ENCODE measurements around the gene UBE2Q1. TPM values are rescaled to one million over a fixed set of nuclear protein-coding genes. Genes with fewer than 3 reads are reported as not detected.

Gene UBE2Q1
- total RNA-seq, 1 experiment from 2014 or later, result 52.8 TPM

DNA sequence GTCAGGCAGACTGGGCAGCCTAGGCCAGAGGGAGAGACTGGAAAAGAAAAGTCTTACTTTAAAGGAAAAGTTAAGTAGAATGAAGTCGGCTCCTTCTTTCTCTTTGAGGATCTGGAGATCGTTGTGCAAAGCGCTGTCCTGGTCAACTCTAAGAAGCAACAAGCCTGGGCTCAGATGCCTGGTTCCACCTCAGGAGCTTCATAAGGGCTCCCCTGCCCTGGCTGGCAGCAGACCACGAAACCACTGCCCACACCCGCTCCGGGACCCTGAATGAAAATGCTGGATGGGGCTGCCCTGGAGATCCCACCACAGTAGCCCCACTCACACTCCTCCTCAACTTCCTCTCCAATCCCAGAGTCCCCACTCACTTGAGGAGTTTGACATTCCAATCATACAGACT, 6.4 kb downstream of the UBE2Q1 start:
- Histone ChIP-seq H2AFZ (no peak overlapping the region), H3K36me3 (ENCODE audit: low read depth) (peaks cover 48% of the 10 kb centered on the region), H3F3A (ENCODE audit: insufficient read depth, low read depth) (peaks cover 13% of the 10 kb centered on the region; the same call in 1 of the 2 replicates), H3K79me2 (ENCODE audit: low read depth) (peaks cover 23% of the 10 kb centered on the region), H3K4me1 (replicated peaks; ENCODE audit: insufficient read depth) (peaks cover 8% of the 10 kb centered on the region; the same call in 1 of the 2 replicates), H3K9me2 (ENCODE audit: insufficient read depth) (no peaks in the 10 kb centered on the region), H3K4me2 (no peak overlapping the region), H3K27ac (no peak overlapping the region), H3K9me3 (ENCODE audit: insufficient read depth, low read depth) (no peaks in the 10 kb centered on the region), H3K27me3 (ENCODE audit: insufficient read depth, low read depth) (no peaks in the 10 kb centered on the region), H3K4me3 (no peak overlapping the region), H4K20me1 (ENCODE audit: insufficient read depth) (peaks cover 6% of the 10 kb centered on the region)
- ChIA-PET CTCF (no interaction called here), POLR2A (ENCODE audit: unreplicated experiment) (interaction anchor here (0.5 to 0.7 kb wide), 2 partner anchors 96 to 1007 kb away, joined by 4 to 5 read pairs; partner anchors contain the start of gene S100A4)
- no TSS peak for BruUV-seq (replicated peaks)
- intact Hi-C loops (cut with micrococcal nuclease; ENCODE audit: unreplicated experiment), result no loop called here
- TF ChIP-seq, protein P1, sequence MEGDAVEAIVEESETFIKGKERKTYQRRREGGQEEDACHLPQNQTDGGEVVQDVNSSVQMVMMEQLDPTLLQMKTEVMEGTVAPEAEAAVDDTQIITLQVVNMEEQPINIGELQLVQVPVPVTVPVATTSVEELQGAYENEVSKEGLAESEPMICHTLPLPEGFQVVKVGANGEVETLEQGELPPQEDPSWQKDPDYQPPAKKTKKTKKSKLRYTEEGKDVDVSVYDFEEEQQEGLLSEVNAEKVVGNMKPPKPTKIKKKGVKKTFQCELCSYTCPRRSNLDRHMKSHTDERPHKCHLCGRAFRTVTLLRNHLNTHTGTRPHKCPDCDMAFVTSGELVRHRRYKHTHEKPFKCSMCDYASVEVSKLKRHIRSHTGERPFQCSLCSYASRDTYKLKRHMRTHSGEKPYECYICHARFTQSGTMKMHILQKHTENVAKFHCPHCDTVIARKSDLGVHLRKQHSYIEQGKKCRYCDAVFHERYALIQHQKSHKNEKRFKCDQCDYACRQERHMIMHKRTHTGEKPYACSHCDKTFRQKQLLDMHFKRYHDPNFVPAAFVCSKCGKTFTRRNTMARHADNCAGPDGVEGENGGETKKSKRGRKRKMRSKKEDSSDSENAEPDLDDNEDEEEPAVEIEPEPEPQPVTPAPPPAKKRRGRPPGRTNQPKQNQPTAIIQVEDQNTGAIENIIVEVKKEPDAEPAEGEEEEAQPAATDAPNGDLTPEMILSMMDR (conservative IDR thresholded peaks at IDR 0.05), result no peak
- no peak for TF ChIP-seq EZH2 (IDR thresholded peaks at IDR 0.05; ENCODE audit: low read depth)
- no peak for DNase-seq

DNA sequence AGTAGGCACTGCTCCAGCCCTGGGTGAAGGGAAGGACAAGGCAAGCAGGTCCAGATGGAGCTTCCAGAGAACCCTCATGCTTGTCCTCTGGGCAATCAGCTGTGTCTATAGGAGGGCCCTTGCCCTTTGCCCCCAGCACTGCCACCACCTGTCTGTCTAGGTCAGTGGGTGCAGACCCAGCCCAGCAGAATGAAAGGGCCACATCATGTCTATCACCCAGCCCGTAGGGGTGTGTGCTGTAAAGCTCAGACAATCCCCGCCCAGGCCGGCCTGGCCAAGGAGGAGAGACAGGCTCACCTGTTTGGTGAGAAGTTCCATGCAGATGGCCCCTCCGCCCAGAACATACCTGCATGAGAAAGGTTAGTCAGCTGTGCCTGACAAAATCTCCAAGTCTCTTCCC, 7.0 kb downstream of the UBE2Q1 start:
- no peak for TF ChIP-seq EZH2 (IDR thresholded peaks at IDR 0.05; ENCODE audit: low read depth)
- TF ChIP-seq, protein P1 (conservative IDR thresholded peaks at IDR 0.05), result no peak
- CTCF ChIA-PET, result no interaction called here
- DNase-seq, result no peak
- Histone ChIP-seq H4K20me1 (ENCODE audit: insufficient read depth) (peaks cover 4% of the 10 kb centered on the region), H3K27ac (no peak overlapping the region), H3K9me3 (ENCODE audit: insufficient read depth, low read depth) (no peaks in the 10 kb centered on the region), H3K4me3 (no peak overlapping the region), H3K79me2 (ENCODE audit: low read depth) (peaks cover 17% of the 10 kb centered on the region), H3K4me1 (replicated peaks; ENCODE audit: insufficient read depth) (peaks cover 3% of the 10 kb centered on the region; the same call in 1 of the 2 replicates), H2AFZ (no peak overlapping the region), H3K27me3 (ENCODE audit: insufficient read depth, low read depth) (no peaks in the 10 kb centered on the region), H3K36me3 (ENCODE audit: low read depth) (peaks cover 48% of the 10 kb centered on the region), H3K4me2 (no peak overlapping the region), H3F3A (ENCODE audit: insufficient read depth, low read depth) (peaks cover 15% of the 10 kb centered on the region; the same call in 1 of the 2 replicates), H3K9me2 (ENCODE audit: insufficient read depth) (no peaks in the 10 kb centered on the region)
- POLR2A ChIA-PET (ENCODE audit: unreplicated experiment), result no interaction called here
- intact Hi-C loops (cut with micrococcal nuclease; ENCODE audit: unreplicated experiment), result no loop called here
- BruUV-seq (replicated peaks), result no TSS peak

DNA sequence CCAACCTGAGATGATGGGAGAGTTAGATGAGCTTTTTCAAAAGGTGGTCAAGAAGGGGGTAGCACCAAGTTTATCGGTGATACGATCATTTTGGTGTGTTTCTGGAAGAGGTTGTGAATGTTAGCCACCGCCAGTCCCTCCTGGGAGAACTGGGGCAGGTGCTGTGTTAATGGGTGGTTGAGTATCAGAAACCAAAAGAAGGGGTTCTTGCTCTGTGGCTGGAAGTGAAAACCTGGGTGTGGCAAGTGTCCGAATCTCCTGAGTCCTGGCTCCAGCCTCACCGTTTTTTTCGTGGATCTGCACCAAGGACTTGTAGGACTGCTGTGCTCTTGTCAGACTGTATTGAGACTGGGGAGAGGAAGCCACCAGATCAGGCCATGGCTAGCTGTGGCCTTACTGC, 7.8 kb downstream of the UBE2Q1 start:
- Histone ChIP-seq H3K9me2 (ENCODE audit: insufficient read depth) (no peaks in the 10 kb centered on the region), H3K4me2 (no peak overlapping the region), H3F3A (ENCODE audit: insufficient read depth, low read depth) (peaks cover 15% of the 10 kb centered on the region; the same call in 1 of the 2 replicates), H3K4me1 (replicated peaks; ENCODE audit: insufficient read depth) (no peaks in the 10 kb centered on the region), H2AFZ (no peak overlapping the region), H3K4me3 (no peak overlapping the region), H3K27me3 (ENCODE audit: insufficient read depth, low read depth) (no peaks in the 10 kb centered on the region), H3K79me2 (ENCODE audit: low read depth) (peaks cover 9% of the 10 kb centered on the region), H4K20me1 (ENCODE audit: insufficient read depth) (no peaks in the 10 kb centered on the region; the same call in none of the 2 replicates), H3K27ac (no peak overlapping the region), H3K36me3 (ENCODE audit: low read depth) (peaks cover 44% of the 10 kb centered on the region), H3K9me3 (ENCODE audit: insufficient read depth, low read depth) (no peaks in the 10 kb centered on the region)
- intact Hi-C loops (cut with micrococcal nuclease; ENCODE audit: unreplicated experiment), result no loop called here
- TF ChIP-seq, protein P1 (conservative IDR thresholded peaks at IDR 0.05), result no peak
- no peak for TF ChIP-seq EZH2 (IDR thresholded peaks at IDR 0.05; ENCODE audit: low read depth)
- ChIA-PET CTCF (no interaction called here), POLR2A (ENCODE audit: unreplicated experiment) (no interaction called here)
- BruUV-seq (replicated peaks), result no TSS peak
- DNase-seq, result no peak

All from PC-9 (cell line).